Astrocyte (in vitro differentiated cells and primary cell): ENCODE measurements around the gene CHST11. TPM values are rescaled to one million over a fixed set of nuclear protein-coding genes. Genes with fewer than 3 reads are reported as not detected.

Experiments
- DNase-seq: peaks from one replicate; pipeline ENCODE4 v3.0.0-alpha.2; 2010; ENCODE audit warnings: low read depth
- FAIRE-seq: peaks from 2 replicates; lab custom pipeline; 2011; peaks lifted over from hg19 to GRCh38; lab: Jason Lieb, UNC
- H2AFZ ChIP-seq: 2 replicates; pipeline ENCODE4 v1.6.0; 2012; ENCODE audit warnings: low read depth, low read length, inconsistent platforms
- H3K27ac ChIP-seq: 2 replicates; pipeline ENCODE4 v1.5.1; 2011; ENCODE audit warnings: low read depth, low read length, inconsistent platforms
- H3K27me3 ChIP-seq: 2 replicates; pipeline ENCODE4 v1.6.0; 2011; ENCODE audit warnings: low read length, inconsistent platforms; ENCODE audit not compliant: insufficient read depth
- H3K36me3 ChIP-seq: 2 replicates; pipeline ENCODE4 v1.5.1; 2011; ENCODE audit warnings: low read length, inconsistent platforms; ENCODE audit not compliant: insufficient read depth
- H3K4me1 ChIP-seq: 2 replicates; pipeline ENCODE4 v1.5.1; 2011; ENCODE audit warnings: low read length, inconsistent platforms; ENCODE audit not compliant: insufficient read depth
- H3K4me2 ChIP-seq: 2 replicates; pipeline ENCODE4 v1.6.0; 2012; ENCODE audit warnings: low read length, inconsistent platforms
- H3K4me3 ChIP-seq: 2 replicates; pipeline ENCODE4 v1.5.1; 2011; ENCODE audit warnings: low read depth, mild to moderate bottlenecking, low read length, inconsistent platforms; ENCODE audit not compliant: insufficient read depth
- H3K79me2 ChIP-seq: 2 replicates; pipeline ENCODE4 v1.6.0; 2012; ENCODE audit warnings: mild to moderate bottlenecking, low read length, inconsistent platforms; ENCODE audit not compliant: insufficient read depth
- H3K9ac ChIP-seq: 2 replicates; pipeline ENCODE4 v1.6.0; 2012; ENCODE audit warnings: mild to moderate bottlenecking, low read length, inconsistent platforms
- H3K9me3 ChIP-seq: 2 replicates; pipeline ENCODE4 v1.5.1; 2012; ENCODE audit warnings: low read depth, mild to moderate bottlenecking, low read length, inconsistent platforms; ENCODE audit not compliant: insufficient read depth
- H4K20me1 ChIP-seq: 2 replicates; pipeline ENCODE4 v1.6.0; 2012; ENCODE audit warnings: low read length, inconsistent platforms; ENCODE audit not compliant: insufficient read depth
- H3K27ac Mint-ChIP-seq: one replicate; pipeline ENCODE4 v1.8.0; 2021; ENCODE audit warnings: mild to moderate bottlenecking, mixed read lengths; ENCODE audit not compliant: unreplicated experiment
- H3K27me3 Mint-ChIP-seq: one replicate; pipeline ENCODE4 v1.8.0; 2021; ENCODE audit warnings: low read depth, mixed read lengths; ENCODE audit not compliant: unreplicated experiment
- H3K36me3 Mint-ChIP-seq: one replicate; pipeline ENCODE4 v1.8.0; 2021; ENCODE audit warnings: low read depth, mixed read lengths; ENCODE audit not compliant: unreplicated experiment
- H3K4me1 Mint-ChIP-seq: one replicate; pipeline ENCODE4 v1.8.0; 2021; ENCODE audit warnings: low read depth, mixed read lengths; ENCODE audit not compliant: unreplicated experiment
- H3K4me3 Mint-ChIP-seq: one replicate; pipeline ENCODE4 v1.8.0; 2021; ENCODE audit warnings: mild to moderate bottlenecking, moderate library complexity, mixed read lengths; ENCODE audit not compliant: unreplicated experiment
- H3K9me3 Mint-ChIP-seq: one replicate; pipeline ENCODE4 v1.8.0; 2021; ENCODE audit warnings: mild to moderate bottlenecking, mixed read lengths; ENCODE audit not compliant: unreplicated experiment
- EZH2 ChIP-seq: IDR thresholded peaks from 2 replicates; pipeline ENCODE4 v1.6.1; 2012; ENCODE audit warnings: mild to moderate bottlenecking, low read length, inconsistent platforms; ENCODE audit not compliant: insufficient read depth
- total RNA-seq: library from RNA; stranded (reverse); gene quantifications from 2 replicates; pipeline ENCODE4 v1.2.1, GENCODE V29; 2021
- TF ChIP-seq, protein P1 (sequence below): IDR thresholded peaks from 2 replicates; pipeline ENCODE4 v1.5.1; 2011; ENCODE audit warnings: low read depth, mild to moderate bottlenecking, inconsistent platforms, low read length, moderate library complexity; ENCODE audit not compliant: insufficient read depth

Gene CHST11
- total RNA-seq, 1 donor from 2014 or later: 30.2 TPM

DNA sequence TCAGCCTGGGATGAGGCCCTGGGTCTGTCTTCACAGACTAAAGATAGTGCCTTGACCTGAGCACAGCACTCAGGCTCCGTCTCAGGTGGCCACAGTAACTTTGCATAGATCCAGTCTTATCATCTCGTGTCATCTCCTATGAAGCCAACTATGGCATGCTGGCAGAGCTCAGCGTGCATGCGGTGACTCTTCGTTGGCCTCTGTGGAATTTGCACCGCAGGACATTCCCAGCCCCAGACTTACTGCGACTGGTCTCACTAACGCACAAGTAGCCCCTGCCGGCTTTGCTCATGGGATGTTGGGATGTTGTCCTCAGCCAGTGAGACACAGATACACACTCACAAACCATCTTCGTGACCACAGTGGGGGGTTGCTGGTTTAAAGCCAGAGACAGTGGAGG is 199.6 kb downstream of the CHST11 start:
- Histone ChIP-seq H3K4me1 (no peaks in the 10 kb centered on the region), H3K36me3 (no peaks in the 10 kb centered on the region), H3K9me3 (no peaks in the 10 kb centered on the region), H3K4me3 (no peak overlapping the region), H3K4me2 (no peak overlapping the region), H3K27me3 (no peaks in the 10 kb centered on the region), H4K20me1 (peaks cover 83% of the 10 kb centered on the region), H3K9ac (no peak overlapping the region), H3K27ac (no peak overlapping the region), H2AFZ (no peak overlapping the region), H3K79me2 (peaks cover 3% of the 10 kb centered on the region)
- no peak overlapping the region for H3K4me3 Mint-ChIP-seq
- FAIRE-seq (no peak), DNase-seq (no peak)
- no peaks in the 10 kb centered on the region for H3K9me3 Mint-ChIP-seq
- peaks cover 6% of the 10 kb centered on the region for H3K36me3 Mint-ChIP-seq
- peaks cover 9% of the 10 kb centered on the region for H3K4me1 Mint-ChIP-seq
- no peak overlapping the region for H3K27ac Mint-ChIP-seq
- H3K27me3 Mint-ChIP-seq: no peaks in the 10 kb centered on the region
- TF ChIP-seq EZH2: no peak
- TF ChIP-seq, protein P1, sequence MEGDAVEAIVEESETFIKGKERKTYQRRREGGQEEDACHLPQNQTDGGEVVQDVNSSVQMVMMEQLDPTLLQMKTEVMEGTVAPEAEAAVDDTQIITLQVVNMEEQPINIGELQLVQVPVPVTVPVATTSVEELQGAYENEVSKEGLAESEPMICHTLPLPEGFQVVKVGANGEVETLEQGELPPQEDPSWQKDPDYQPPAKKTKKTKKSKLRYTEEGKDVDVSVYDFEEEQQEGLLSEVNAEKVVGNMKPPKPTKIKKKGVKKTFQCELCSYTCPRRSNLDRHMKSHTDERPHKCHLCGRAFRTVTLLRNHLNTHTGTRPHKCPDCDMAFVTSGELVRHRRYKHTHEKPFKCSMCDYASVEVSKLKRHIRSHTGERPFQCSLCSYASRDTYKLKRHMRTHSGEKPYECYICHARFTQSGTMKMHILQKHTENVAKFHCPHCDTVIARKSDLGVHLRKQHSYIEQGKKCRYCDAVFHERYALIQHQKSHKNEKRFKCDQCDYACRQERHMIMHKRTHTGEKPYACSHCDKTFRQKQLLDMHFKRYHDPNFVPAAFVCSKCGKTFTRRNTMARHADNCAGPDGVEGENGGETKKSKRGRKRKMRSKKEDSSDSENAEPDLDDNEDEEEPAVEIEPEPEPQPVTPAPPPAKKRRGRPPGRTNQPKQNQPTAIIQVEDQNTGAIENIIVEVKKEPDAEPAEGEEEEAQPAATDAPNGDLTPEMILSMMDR: no peak

DNA sequence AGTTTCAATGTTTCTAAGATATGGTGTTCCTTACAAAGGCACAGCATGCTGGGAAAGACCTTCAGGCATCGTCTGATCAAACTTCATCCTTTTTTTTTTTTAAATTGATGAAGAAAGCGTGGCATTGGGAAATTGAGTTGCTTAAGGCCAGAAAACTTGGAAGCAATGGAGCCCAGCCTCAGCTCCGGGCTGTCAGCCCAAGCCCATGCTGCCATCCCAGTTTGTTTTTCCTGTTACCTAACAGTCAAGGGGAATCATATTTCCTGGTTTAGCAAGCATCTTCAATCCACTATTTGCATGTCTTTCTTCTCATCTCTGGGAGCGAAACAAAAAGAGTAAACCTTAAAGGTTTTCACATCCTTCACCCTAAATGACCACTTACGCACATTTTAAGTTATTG is 200.2 kb downstream of the CHST11 start:
- Histone ChIP-seq H3K4me2 (no peak overlapping the region), H3K4me3 (no peak overlapping the region), H3K4me1 (no peaks in the 10 kb centered on the region), H2AFZ (no peak overlapping the region), H4K20me1 (peaks cover 77% of the 10 kb centered on the region), H3K27me3 (no peaks in the 10 kb centered on the region), H3K9ac (no peak overlapping the region), H3K27ac (no peak overlapping the region), H3K36me3 (no peaks in the 10 kb centered on the region), H3K79me2 (peaks cover 3% of the 10 kb centered on the region), H3K9me3 (no peaks in the 10 kb centered on the region)
- no peak overlapping the region for H3K27ac Mint-ChIP-seq
- peaks cover 9% of the 10 kb centered on the region for H3K4me1 Mint-ChIP-seq
- no peaks in the 10 kb centered on the region for H3K9me3 Mint-ChIP-seq
- DNase-seq: no peak
- no peak overlapping the region for H3K4me3 Mint-ChIP-seq
- H3K27me3 Mint-ChIP-seq: no peaks in the 10 kb centered on the region
- TF ChIP-seq, protein P1: no peak
- no peak for TF ChIP-seq EZH2
- peaks cover 6% of the 10 kb centered on the region for H3K36me3 Mint-ChIP-seq
- FAIRE-seq: no peak

DNA sequence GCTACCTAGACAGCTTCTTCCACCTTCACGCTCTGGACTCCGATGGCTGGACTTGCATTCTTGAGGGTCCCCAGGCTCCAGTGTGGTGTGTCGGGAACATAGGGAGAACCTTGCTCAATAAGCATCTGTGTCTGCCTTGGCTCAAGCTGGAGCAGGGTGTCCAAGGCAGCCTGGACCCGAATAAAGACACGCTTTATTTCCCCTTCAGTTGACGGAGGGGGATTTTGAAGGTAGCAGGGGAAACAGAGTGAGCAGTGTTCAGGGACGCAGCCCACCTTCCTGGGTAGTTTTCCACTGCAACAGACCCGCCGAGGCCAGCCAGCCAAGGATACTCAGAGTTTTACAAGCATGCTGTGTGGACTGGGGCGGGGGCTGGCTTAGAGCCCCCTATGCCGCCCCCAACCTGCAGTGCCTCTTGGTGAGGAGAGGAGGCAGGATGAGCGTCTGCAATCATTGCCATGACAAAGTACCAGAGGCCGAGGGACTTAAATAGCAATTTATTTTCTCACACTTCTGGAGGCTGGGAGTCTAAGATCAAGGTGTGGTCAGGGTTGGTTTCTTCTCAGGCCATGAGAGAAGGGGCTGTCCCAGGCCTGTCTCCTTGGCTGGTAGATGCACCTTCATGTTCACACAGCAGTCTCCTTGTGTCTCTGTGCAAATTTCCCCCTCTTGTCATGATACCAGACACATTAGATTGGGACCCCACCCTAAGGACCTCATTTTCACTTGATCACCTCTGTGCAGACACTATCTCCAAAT is 201.2 kb downstream of the CHST11 start:
- Histone ChIP-seq H3K27ac (no peak overlapping the region), H3K9me3 (no peaks in the 10 kb centered on the region), H3K79me2 (peaks cover 3% of the 10 kb centered on the region), H3K4me1 (no peaks in the 10 kb centered on the region), H3K4me2 (no peak overlapping the region), H2AFZ (no peak overlapping the region), H3K36me3 (no peaks in the 10 kb centered on the region), H4K20me1 (peaks cover 72% of the 10 kb centered on the region), H3K27me3 (no peaks in the 10 kb centered on the region), H3K4me3 (no peak overlapping the region), H3K9ac (no peak overlapping the region)
- FAIRE-seq (no peak), DNase-seq (no peak)
- Mint-ChIP-seq H3K4me3 (no peak overlapping the region), H3K27me3 (no peaks in the 10 kb centered on the region), H3K36me3 (peaks cover 3% of the 10 kb centered on the region), H3K9me3 (no peaks in the 10 kb centered on the region), H3K27ac (no peak overlapping the region), H3K4me1 (peaks cover 9% of the 10 kb centered on the region)
- TF ChIP-seq EZH2: no peak
- TF ChIP-seq, protein P1: no peak
